Fibroblast of skin of left biceps (primary cell): ENCODE measurements around the gene DAD1.
A peak's percentile ranks its signal among the peaks of the same experiment; 100 is the strongest.
"Not testable (repeated sequence)": the region's sequence is repeated elsewhere in the genome, so short reads cannot be mapped to it uniquely, and the experiment has no call there.

Experiments used
- DNase-seq, 2 experiments: peaks; one replicate each; pipeline ENCODE4 v3.0.0-alpha.2; 2013; ENCODE audit warnings: low read depth in 2 of 2

DAD1 gene

GRCh38 chr14:22589096-22589839, at the start of gene DAD1:
TSS of gene DAD1 (minus strand) at chr14:22589224. CDS start at chr14:22589157, 67 bp downstream.
- DNase-seq, result peak; percentile 98

- not testable (repeated sequence) for DNase-seq
Measured at GRCh38 chr14:22635980-22636379, 47.0 kb upstream of the DAD1 start.

GRCh38 chr14:22634233-22634900, 45.3 kb upstream of the DAD1 start:
- DNase-seq, result no peak

- peak; percentile 60 to 62 for DNase-seq
Measured at GRCh38 chr14:22630486-22630885, 41.5 kb upstream of the DAD1 start.

GRCh38 chr14:22630066-22630465, 41.0 kb upstream of the DAD1 start:
- DNase-seq, result no peak

GRCh38 chr14:22629361-22629760, 40.3 kb upstream of the DAD1 start:
- DNase-seq, result no peak

GRCh38 chr14:22627506-22628263, 38.7 kb upstream of the DAD1 start:
- no peak for DNase-seq

- no peak for DNase-seq
Measured at GRCh38 chr14:22626590-22626989, 37.6 kb upstream of the DAD1 start.

GRCh38 chr14:22623047-22623446, 34.0 kb upstream of the DAD1 start:
- no peak for DNase-seq

GRCh38 chr14:22622255-22622654, 33.2 kb upstream of the DAD1 start:
- no peak for DNase-seq

GRCh38 chr14:22615765-22616164, 26.7 kb upstream of the DAD1 start:
- not testable (repeated sequence) for DNase-seq

- peak; percentile 96 to 97 for DNase-seq
Measured at GRCh38 chr14:22614240-22614799, 25.3 kb upstream of the DAD1 start.

GRCh38 chr14:22613736-22614239, 24.8 kb upstream of the DAD1 start:
- no peak for DNase-seq

- DNase-seq, result no peak
Measured at GRCh38 chr14:22613106-22613695, 24.2 kb upstream of the DAD1 start.

GRCh38 chr14:22610931-22611330, 21.9 kb upstream of the DAD1 start:
- no peak for DNase-seq

GRCh38 chr14:22607291-22607690, 18.3 kb upstream of the DAD1 start:
- DNase-seq, result no peak

- no peak for DNase-seq
Measured at GRCh38 chr14:22606380-22606779, 17.4 kb upstream of the DAD1 start.

- DNase-seq, result no peak
Measured at GRCh38 chr14:22602862-22603261, 13.8 kb upstream of the DAD1 start.

GRCh38 chr14:22601996-22602395, 13.0 kb upstream of the DAD1 start:
- DNase-seq, result no peak

GRCh38 chr14:22601456-22601855, 12.4 kb upstream of the DAD1 start:
- no peak for DNase-seq

GRCh38 chr14:22600027-22600426, 11.0 kb upstream of the DAD1 start:
- no peak for DNase-seq

- no peak for DNase-seq
Measured at GRCh38 chr14:22599349-22599748, 10.3 kb upstream of the DAD1 start.
